IMR-90 (cell line): ENCODE results near the gene PIWIL4. TPM values are rescaled to one million over a fixed set of nuclear protein-coding genes. Genes with fewer than 3 reads are reported as not detected.

Experiments
- ATAC-seq: fragments of 200-7000 bp; cut with Tn5 transposase; 2 replicates; pipeline ENCODE4 v1.9.1; 2020; ENCODE audit warnings: low read depth, mild to moderate bottlenecking, moderate library complexity
- BruUV-seq: library from RNA; stranded (reverse); fragments of 400-500 nt; replicated peaks from 2 replicates; lab custom pipeline; 2021; lab: Mats Ljungman, UMichigan
- CTCF ChIA-PET: fragments of 300-600 bp; formaldehyde crosslinking; extraction: SDS; loops from one replicate; lab custom pipeline; 2021; ENCODE audit warnings: antibody characterized with exemption; lab: Yijun Ruan, JAX
- POLR2A ChIA-PET: fragments of 300-600 bp; sonication (Branson Sonifier 250); formaldehyde crosslinking; loops from one replicate; lab custom pipeline; 2022; ENCODE audit warnings: antibody characterized with exemption; ENCODE audit not compliant: unreplicated experiment; lab: Charles Lee
- DNase-seq: peaks from one replicate; pipeline ENCODE4 v3.0.0; 2013
- H2AFZ ChIP-seq: replicated peaks from 2 replicates; pipeline ENCODE3; 2013; ENCODE audit warnings: low read length, mild to moderate bottlenecking; ENCODE audit not compliant: poor library complexity
- H2AK5ac ChIP-seq: 2 replicates; pipeline ENCODE4 v1.6.1; 2013; ENCODE audit warnings: low read depth, low read length, inconsistent platforms
- H2AK9ac ChIP-seq: replicated peaks from 2 replicates; pipeline ENCODE3; 2013; ENCODE audit warnings: mild to moderate bottlenecking, low read depth, low read length, moderate library complexity; ENCODE audit not compliant: poor library complexity
- H2BK120ac ChIP-seq: 2 replicates; pipeline ENCODE4 v1.6.1; 2013; ENCODE audit warnings: low read depth, low read length, inconsistent platforms
- H2BK15ac ChIP-seq: 3 replicates; pipeline ENCODE4 v1.6.1; 2013; ENCODE audit warnings: low read depth, low read length, inconsistent platforms
- H2BK20ac ChIP-seq: 2 replicates; pipeline ENCODE4 v1.6.1; 2013; ENCODE audit warnings: low read depth, mild to moderate bottlenecking, inconsistent platforms, low read length, moderate library complexity
- H2BK5ac ChIP-seq: 2 replicates; pipeline ENCODE4 v1.6.1; 2013; ENCODE audit warnings: mild to moderate bottlenecking, low read depth, low read length, inconsistent platforms; ENCODE audit not compliant: poor library complexity, severe bottlenecking
- H3K14ac ChIP-seq: replicated peaks from 2 replicates; pipeline ENCODE4 v1.6.1; 2013; ENCODE audit warnings: low read depth, low read length, inconsistent platforms
- H3K18ac ChIP-seq: 2 replicates; pipeline ENCODE4 v1.6.1; 2013; ENCODE audit warnings: low read depth, low read length, control low read depth
- H3K23ac ChIP-seq: 2 replicates; pipeline ENCODE4 v1.6.1; 2013; ENCODE audit warnings: low read depth, low read length, inconsistent platforms
- H3K27ac ChIP-seq: 2 replicates; pipeline ENCODE4 v1.5.1; 2013; ENCODE audit warnings: mild to moderate bottlenecking, control low read depth, low read length; ENCODE audit not compliant: insufficient read depth
- H3K27me3 ChIP-seq: 2 replicates; pipeline ENCODE4 v1.6.1; 2013; ENCODE audit warnings: low read length; ENCODE audit not compliant: control insufficient read depth, insufficient read depth
- H3K36me3 ChIP-seq: 2 replicates; pipeline ENCODE4 v1.6.1; 2013; ENCODE audit warnings: low read length, mixed read lengths; ENCODE audit not compliant: control insufficient read depth, insufficient read depth
- H3K4ac ChIP-seq: 2 replicates; pipeline ENCODE4 v1.6.1; 2013; ENCODE audit warnings: low read depth, low read length, inconsistent platforms
- H3K4me1 ChIP-seq: 2 replicates; pipeline ENCODE4 v1.6.1; 2013; ENCODE audit warnings: low read length, mixed read lengths; ENCODE audit not compliant: control insufficient read depth, insufficient read depth
- H3K4me2 ChIP-seq: 2 replicates; pipeline ENCODE4 v1.6.1; 2013; ENCODE audit warnings: low read depth, mild to moderate bottlenecking, control low read depth, low read length, moderate library complexity
- H3K4me3 ChIP-seq: 2 replicates; pipeline ENCODE4 v1.5.1; 2013; ENCODE audit warnings: low read depth, mild to moderate bottlenecking, control low read depth, low read length, moderate library complexity; ENCODE audit not compliant: insufficient read depth
- H3K56ac ChIP-seq: 2 replicates; pipeline ENCODE4 v1.6.1; 2013; ENCODE audit warnings: low read length, inconsistent platforms; ENCODE audit not compliant: insufficient read depth; ENCODE audit errors: extremely low read depth
- H3K79me1 ChIP-seq, 2 experiments: 2 replicates each; pipeline ENCODE4 v1.6.1; 2013; ENCODE audit warnings: low read length in 2 of 2, inconsistent platforms in 1 of 2, low read depth in 1 of 2
- H3K9ac ChIP-seq: 2 replicates; pipeline ENCODE4 v1.6.1; 2013; ENCODE audit warnings: low read depth, low read length, control low read depth
- H3K9me1 ChIP-seq: 2 replicates; pipeline ENCODE4 v1.6.1; 2013; ENCODE audit warnings: low read length, inconsistent platforms; ENCODE audit not compliant: insufficient read depth
- H3K9me3 ChIP-seq: 2 replicates; pipeline ENCODE4 v1.6.1; 2013; ENCODE audit warnings: low read length; ENCODE audit not compliant: control insufficient read depth, insufficient read depth
- H4K20me1 ChIP-seq: 2 replicates; pipeline ENCODE4 v1.6.1; 2013; ENCODE audit warnings: low read length, inconsistent platforms; ENCODE audit not compliant: insufficient read depth
- H4K5ac ChIP-seq: 2 replicates; pipeline ENCODE4 v1.6.1; 2013; ENCODE audit warnings: mild to moderate bottlenecking, low read depth, low read length, control low read depth
- H4K8ac ChIP-seq, 2 experiments: 2 replicates each; pipeline ENCODE4 v1.6.1; 2013; ENCODE audit warnings: low read depth in 2 of 2, low read length in 2 of 2, control low read depth in 1 of 2, inconsistent platforms in 1 of 2
- H4K91ac ChIP-seq: 2 replicates; pipeline ENCODE4 v1.6.1; 2013; ENCODE audit warnings: low read depth, low read length, inconsistent platforms; ENCODE audit not compliant: insufficient read depth
- BHLHE40 ChIP-seq: fragments of 150-350 bp; IDR thresholded peaks from 2 replicates; pipeline ENCODE4 v1.6.1; 2016; ENCODE audit warnings: mild to moderate bottlenecking, low read depth, low read length
- CEBPB ChIP-seq: IDR thresholded peaks from 2 replicates; pipeline ENCODE4 v1.6.1; 2012; ENCODE audit warnings: low read depth, low read length, improper control_type of control experiment
- CHD1 ChIP-seq: IDR thresholded peaks from 2 replicates; pipeline ENCODE4 v1.6.1; 2012; ENCODE audit warnings: low read depth, low read length, improper control_type of control experiment
- CTCF ChIP-seq: conservative IDR thresholded peaks from 2 replicates; pipeline ENCODE4 v1.5.1; 2012; ENCODE audit warnings: mild to moderate bottlenecking, low read depth, low read length, improper control_type of control experiment
- ELK1 ChIP-seq: fragments of 150-350 bp; IDR thresholded peaks from 2 replicates; pipeline ENCODE4 v1.6.1; 2016; ENCODE audit warnings: low read depth, mild to moderate bottlenecking, low read length, moderate library complexity, borderline replicate concordance
- FOS ChIP-seq: fragments of 150-350 bp; IDR thresholded peaks from 2 replicates; pipeline ENCODE4 v1.6.1; 2016; ENCODE audit warnings: low read depth, low read length
- MAFK ChIP-seq: IDR thresholded peaks from 2 replicates; pipeline ENCODE4 v1.6.1; 2012; ENCODE audit warnings: low read depth, low read length, improper control_type of control experiment
- MAZ ChIP-seq: IDR thresholded peaks from 2 replicates; pipeline ENCODE4 v1.6.1; 2012; ENCODE audit warnings: low read depth, mild to moderate bottlenecking, low read length, improper control_type of control experiment, moderate library complexity, borderline replicate concordance
- MXI1 ChIP-seq: IDR thresholded peaks from 2 replicates; pipeline ENCODE4 v1.6.1; 2012; ENCODE audit warnings: low read depth, mild to moderate bottlenecking, low read length, moderate library complexity, borderline replicate concordance
- NFE2L2 ChIP-seq: fragments of 150-350 bp; IDR thresholded peaks from 2 replicates; pipeline ENCODE4 v1.6.1; 2016; ENCODE audit warnings: low read depth, mild to moderate bottlenecking, low read length
- POLR2A ChIP-seq: IDR thresholded peaks from 2 replicates; pipeline ENCODE4 v1.6.1; 2012; ENCODE audit warnings: mild to moderate bottlenecking, low read depth, low read length
- RAD21 ChIP-seq: IDR thresholded peaks from 2 replicates; pipeline ENCODE4 v1.6.1; 2012; ENCODE audit warnings: low read length, improper control_type of control experiment
- RCOR1 ChIP-seq: IDR thresholded peaks from 2 replicates; pipeline ENCODE4 v1.6.1; 2012; ENCODE audit warnings: mild to moderate bottlenecking, low read length, improper control_type of control experiment; ENCODE audit not compliant: insufficient replicate concordance
- RFX5 ChIP-seq: IDR thresholded peaks from 2 replicates; pipeline ENCODE4 v1.8.0; 2012; ENCODE audit warnings: low read depth, mild to moderate bottlenecking, low read length, moderate library complexity
- SMC3 ChIP-seq: fragments of 150-350 bp; IDR thresholded peaks from 2 replicates; pipeline ENCODE4 v1.6.1; 2016; ENCODE audit warnings: low read depth, mild to moderate bottlenecking, antibody characterized with exemption, low read length, moderate library complexity
- USF2 ChIP-seq: fragments of 150-350 bp; IDR thresholded peaks from 2 replicates; pipeline ENCODE4 v1.6.1; 2017; ENCODE audit warnings: mild to moderate bottlenecking, antibody characterized with exemption, low read length, low read depth
- WGBS, 2 experiments: methylation state at CpG; one replicate each; pipeline versions ENCODE4 v1.1.5 to v1.1.7; 2013; ENCODE audit warnings: missing lambda C conversion rate in 2 of 2; ENCODE audit not compliant: insufficient read length in 1 of 2; ENCODE audit errors: extremely low coverage in 2 of 2; 5-methylcytosine and 5-hydroxymethylcytosine counted together
- dilution Hi-C: fragments of 300-500 bp; cut with HindIII; formaldehyde crosslinking; loops from one replicate; pipeline ENCODE4 v1.14.3; 2018; ENCODE audit warnings: low sequenced_read_pairs; ENCODE audit not compliant: unreplicated experiment
- in situ Hi-C: fragments of 300-500 bp; cut with MboI; formaldehyde crosslinking; loops from 3 replicates; pipeline ENCODE4 v1.14.3; 2019; ENCODE audit warnings: low sequenced_read_pairs, inconsistent platforms, mixed read lengths
- intact Hi-C: fragments of 100-400 bp; cut with micrococcal nuclease; formaldehyde crosslinking; loops from 2 replicates; pipeline ENCODE4 v1.10.0; 2022
- polyA plus RNA-seq, 3 experiments: library from polyadenylated mRNA; depleted of rRNA; stranded (reverse); fragments of >200 nt; gene quantifications; 2 replicates each; pipeline ENCODE4 v1.2.3, GENCODE V29; 2012; ENCODE audit warnings: low replicate concordance in 1 of 3
- total RNA-seq: library from RNA; depleted of rRNA; stranded (reverse); fragments of >200 nt; gene quantifications from 2 replicates; pipeline ENCODE4 v1.2.3, GENCODE V29; 2012

The PIWIL4 gene
- total and polyA plus RNA-seq, 2 of the 4 experiments (the other 2 are of a cell fraction), result 0.72 to 1.3 TPM

- CTCF ChIA-PET, result interaction anchor here (1.0 kb wide), 1 partner anchor 13 kb away, joined by 3 read pairs; no protein-coding TSS in a partner anchor
- POLR2A ChIA-PET, result no interaction called here
- no peak overlapping the region for H2BK20ac ChIP-seq
- no peak overlapping the region for H3K56ac ChIP-seq
- dilution Hi-C loops (no loop called here), intact Hi-C loops (no loop called here), in situ Hi-C loops (no loop called here)
- BruUV-seq, result no TSS peak
- H3K36me3 ChIP-seq, result no peaks in the 10 kb centered on the region
- H2AK9ac ChIP-seq, result no peak overlapping the region
- no peak overlapping the region for H2BK15ac ChIP-seq
- 86% methylated on average over 1 of the region's 4 CpGs; no CpG with 5 or more reads in 1 of the 2 experiments for WGBS, 2 experiments
- H4K8ac ChIP-seq, result no peak overlapping the region
- no peak overlapping the region for H3K9ac ChIP-seq
- no peak overlapping the region for H3K23ac ChIP-seq
- H2AK5ac ChIP-seq, result no peak overlapping the region
- no peak overlapping the region for H4K5ac ChIP-seq
- H3K4me3 ChIP-seq, result no peak overlapping the region
- no peak for ATAC-seq
- H3K27me3 ChIP-seq, result peaks cover 12% of the 10 kb centered on the region
- no peak overlapping the region for H3K14ac ChIP-seq
- H3K18ac ChIP-seq, result no peak overlapping the region
- no peaks in the 10 kb centered on the region for H3K79me1 ChIP-seq
- H4K91ac ChIP-seq, result no peak overlapping the region
- no peak overlapping the region for H2BK120ac ChIP-seq
- H3K9me3 ChIP-seq, result no peaks in the 10 kb centered on the region
- no peaks in the 10 kb centered on the region for H3K9me1 ChIP-seq
- no peak overlapping the region for H3K4me2 ChIP-seq
- no peak overlapping the region for H3K4ac ChIP-seq
- TF ChIP-seq MXI1, result no peak
- no peak for TF ChIP-seq RFX5
- no peak for TF ChIP-seq POLR2A
- no peak for TF ChIP-seq RAD21
- TF ChIP-seq RCOR1, result no peak
- no peak for TF ChIP-seq CEBPB
- no peak for TF ChIP-seq ELK1
- TF ChIP-seq CHD1, result no peak
- no peak for TF ChIP-seq SMC3
- no peak for TF ChIP-seq USF2
- TF ChIP-seq CTCF, result no peak
- no peak for TF ChIP-seq MAZ
- no peak for TF ChIP-seq FOS
- TF ChIP-seq NFE2L2, result no peak
- TF ChIP-seq MAFK, result no peak
- TF ChIP-seq BHLHE40, result no peak
- no peak overlapping the region for H2AFZ ChIP-seq
- no peaks in the 10 kb centered on the region for H3K4me1 ChIP-seq
- no peaks in the 10 kb centered on the region for H4K20me1 ChIP-seq
- no peak overlapping the region for H3K27ac ChIP-seq
- no peak overlapping the region for H2BK5ac ChIP-seq
- DNase-seq, result no peak
Measured at GRCh38 chr11:94665116-94665659, 98.0 kb downstream of the PIWIL4 start.
